ENCODE results near the gene TSPAN9.

GRCh38 chr12:3257411-3257810 is 180.2 kb downstream of the TSPAN9 start:
- TF ChIP-seq SPI1 (IDR thresholded peaks at IDR 0.05; ENCODE audit: borderline replicate concordance, insufficient read depth, low read depth, low read length) (no peak), FOS (IDR thresholded peaks at IDR 0.05; ENCODE audit: borderline replicate concordance, extremely low read depth, insufficient read length) (no peak), STAT3 (IDR thresholded peaks at IDR 0.05; ENCODE audit: low read depth, low read length) (no peak), CTCF (IDR thresholded peaks at IDR 0.05 in 2 of 3, conservative IDR thresholded peaks at IDR 0.05 in 1 of 3; ENCODE audit: control insufficient read depth in 2 of 3, extremely low read depth in 1 of 3, insufficient read depth in 1 of 3, low read depth in 3 of 3, low read length in 3 of 3) (no peak), POLR2A (IDR thresholded peaks at IDR 0.05; ENCODE audit: low read depth, low read length) (no peak), REST (IDR thresholded peaks at IDR 0.05; ENCODE audit: low read depth, low read length) (no peak), EZH2 (IDR thresholded peaks at IDR 0.05; ENCODE audit: borderline replicate concordance, control insufficient read depth, low read depth, low read length) (no peak), HDAC2 (IDR thresholded peaks at IDR 0.05) (no peak)
